Skeletal muscle tissue (tissue), 4 donors: ENCODE data around the gene RIPK1. TPM values are rescaled to one million over a fixed set of nuclear protein-coding genes. Genes with fewer than 3 reads are reported as not detected.
"Not testable (repeated sequence)": the region's sequence is repeated elsewhere in the genome, so short reads cannot be mapped to it uniquely, and the experiment has no call there.

Source experiments
- H3K27ac ChIP-seq: one replicate; pipeline ENCODE4 v1.7.0; 2013; ENCODE audit warnings: mild to moderate bottlenecking, low read depth, low read length, inconsistent platforms
- H3K27me3 ChIP-seq, 3 donors: one replicate each; pipeline ENCODE4 v1.7.0; 2013; ENCODE audit warnings: low read length in 3 of 3; ENCODE audit not compliant: control insufficient read depth in 3 of 3, insufficient read depth in 3 of 3
- H3K36me3 ChIP-seq, 3 donors: one replicate each; pipeline ENCODE4 v1.7.0; 2013; ENCODE audit warnings: low read length in 3 of 3; ENCODE audit not compliant: control insufficient read depth in 3 of 3, insufficient read depth in 3 of 3
- H3K4me1 ChIP-seq, 3 donors: one replicate each; pipeline ENCODE4 v1.7.0; 2013; ENCODE audit warnings: low read length in 3 of 3, mild to moderate bottlenecking in 3 of 3; ENCODE audit not compliant: control insufficient read depth in 3 of 3, insufficient read depth in 3 of 3
- H3K4me3 ChIP-seq, 3 donors: one replicate each; pipeline ENCODE4 v1.7.0; 2013; ENCODE audit warnings: low read length in 3 of 3
- H3K9ac ChIP-seq, 3 donors: one replicate each; pipeline ENCODE4 v1.7.0; 2013; ENCODE audit warnings: low read length in 3 of 3, mild to moderate bottlenecking in 3 of 3, moderate library complexity in 2 of 3, low read depth in 1 of 3
- H3K9me3 ChIP-seq, 3 donors: one replicate each; pipeline ENCODE4 v1.7.0; 2013; ENCODE audit warnings: low read length in 3 of 3; ENCODE audit not compliant: control insufficient read depth in 3 of 3
- total RNA-seq: library from RNA; depleted of rRNA; stranded (reverse); fragments of >200 nt; gene quantifications from one replicate; pipeline ENCODE4 v1.2.3, GENCODE V29; 2014
- donor health status: Osteomylitis.

RIPK1 gene
- 14.6 TPM for total RNA-seq

GRCh38 chr6:3068329-3069214, at the start of gene RIPK1:
Gene RIPK1 (plus strand): TSS chr6:3068494. CDS start chr6:3076824, 8,330 bp downstream.
- H3K9ac ChIP-seq = peak within 1 kb of the TSS; percentile 96 to 97 (median 97)
- H3K27ac ChIP-seq = peak within 1 kb of the TSS; percentile 97
- H3K4me1 ChIP-seq = peaks cover 12 to 18% (median 14%) of the 10 kb centered on the region in 3 donors
- H3K36me3 ChIP-seq = no peaks in the 10 kb centered on the region
- no peaks in the 10 kb centered on the region for H3K27me3 ChIP-seq
- peak within 1 kb of the TSS; percentile 79 to 91 (median 90) for H3K4me3 ChIP-seq
- no peaks in the 10 kb centered on the region for H3K9me3 ChIP-seq

GRCh38 chr6:3019065-3019464, 49.2 kb upstream of the RIPK1 start:
- Histone ChIP-seq H3K27me3 (no peaks in the 10 kb centered on the region), H3K9me3 (no peaks in the 10 kb centered on the region), H3K4me3 (no peak overlapping the region), H3K4me1 (peaks cover 7 to 33% (median 14%) of the 10 kb centered on the region in 3 donors), H3K27ac (peak overlapping the region; percentile 28), H3K9ac (no peak overlapping the region), H3K36me3 (peaks cover 30 to 48% (median 46%) of the 10 kb centered on the region in 3 donors)

- Histone ChIP-seq H3K4me3 (no peak overlapping the region), H3K27me3 (no peaks in the 10 kb centered on the region), H3K9ac (no peak overlapping the region), H3K4me1 (peaks cover 13 to 39% (median 19%) of the 10 kb centered on the region in 3 donors), H3K36me3 (peaks cover 25 to 40% (median 40%) of the 10 kb centered on the region in 3 donors), H3K27ac (peak overlapping the region; percentile 28), H3K9me3 (no peaks in the 10 kb centered on the region)
Measured at GRCh38 chr6:3019749-3020320, 48.5 kb upstream of the RIPK1 start.

- H3K9ac ChIP-seq, H3K27me3 ChIP-seq, H3K27ac ChIP-seq, H3K9me3 ChIP-seq, H3K4me3 ChIP-seq: not testable (repeated sequence)
- Histone ChIP-seq H3K4me1 (peaks cover 22 to 48% (median 25%) of the 10 kb centered on the region in 3 donors), H3K36me3 (peaks cover 14 to 29% (median 29%) of the 10 kb centered on the region in 3 donors)
Measured at GRCh38 chr6:3020976-3021598, 47.2 kb upstream of the RIPK1 start.

- H3K4me1 ChIP-seq = peaks cover 22 to 48% (median 29%) of the 10 kb centered on the region in 3 donors
- no peaks in the 10 kb centered on the region for H3K9me3 ChIP-seq
- H3K4me3 ChIP-seq = peak overlapping the region; percentile 90 to 99 (median 98)
- peaks cover 0 to 16% (median 15%) of the 10 kb centered on the region in 3 donors for H3K36me3 ChIP-seq
- H3K27ac ChIP-seq = peak overlapping the region; percentile 97
- no peaks in the 10 kb centered on the region for H3K27me3 ChIP-seq
- peak overlapping the region; percentile 87 to 94 (median 87) for H3K9ac ChIP-seq
Measured at GRCh38 chr6:3022765-3023662, 45.3 kb upstream of the RIPK1 start.

- peak overlapping the region; percentile 87 to 94 (median 87) for H3K9ac ChIP-seq
- peak overlapping the region; percentile 90 to 99 (median 98) for H3K4me3 ChIP-seq
- H3K9me3 ChIP-seq = no peaks in the 10 kb centered on the region
- peaks cover 0 to 13% (median 9%) of the 10 kb centered on the region in 3 donors for H3K36me3 ChIP-seq
- H3K27me3 ChIP-seq = no peaks in the 10 kb centered on the region
- H3K4me1 ChIP-seq = peaks cover 22 to 47% (median 29%) of the 10 kb centered on the region in 3 donors
- peak overlapping the region; percentile 97 for H3K27ac ChIP-seq
Measured at GRCh38 chr6:3023663-3024483, 44.4 kb upstream of the RIPK1 start.

- H3K27me3 ChIP-seq = no peaks in the 10 kb centered on the region
- H3K27ac ChIP-seq = no peak overlapping the region
- H3K36me3 ChIP-seq = no peaks in the 10 kb centered on the region
- H3K4me3 ChIP-seq = no peak overlapping the region
- no peak overlapping the region for H3K9ac ChIP-seq
- peaks cover 15 to 31% (median 29%) of the 10 kb centered on the region in 3 donors for H3K4me1 ChIP-seq
- no peaks in the 10 kb centered on the region for H3K9me3 ChIP-seq
Measured at GRCh38 chr6:3026791-3027626, 41.3 kb upstream of the RIPK1 start.

GRCh38 chr6:3028156-3028555, 40.1 kb upstream of the RIPK1 start:
- not testable (repeated sequence) for H3K9me3 ChIP-seq, H3K27me3 ChIP-seq, H3K27ac ChIP-seq, H3K4me3 ChIP-seq, H3K9ac ChIP-seq, H3K36me3 ChIP-seq
- peaks cover 10 to 25% (median 25%) of the 10 kb centered on the region in 3 donors for H3K4me1 ChIP-seq
